GM21381 (cell line): ENCODE measurements around the gene OXER1.
"Not testable (repeated sequence)": the region's sequence is repeated elsewhere in the genome, so short reads cannot be mapped to it uniquely, and the experiment has no call there.

Experiments
- ATAC-seq: cut with Tn5 transposase; IDR thresholded peaks from one replicate; pipeline ENCODE4 v1.9.1; 2021; ENCODE audit warnings: mild to moderate bottlenecking, moderate library complexity; ENCODE audit not compliant: unreplicated experiment

The OXER1 gene

DNA sequence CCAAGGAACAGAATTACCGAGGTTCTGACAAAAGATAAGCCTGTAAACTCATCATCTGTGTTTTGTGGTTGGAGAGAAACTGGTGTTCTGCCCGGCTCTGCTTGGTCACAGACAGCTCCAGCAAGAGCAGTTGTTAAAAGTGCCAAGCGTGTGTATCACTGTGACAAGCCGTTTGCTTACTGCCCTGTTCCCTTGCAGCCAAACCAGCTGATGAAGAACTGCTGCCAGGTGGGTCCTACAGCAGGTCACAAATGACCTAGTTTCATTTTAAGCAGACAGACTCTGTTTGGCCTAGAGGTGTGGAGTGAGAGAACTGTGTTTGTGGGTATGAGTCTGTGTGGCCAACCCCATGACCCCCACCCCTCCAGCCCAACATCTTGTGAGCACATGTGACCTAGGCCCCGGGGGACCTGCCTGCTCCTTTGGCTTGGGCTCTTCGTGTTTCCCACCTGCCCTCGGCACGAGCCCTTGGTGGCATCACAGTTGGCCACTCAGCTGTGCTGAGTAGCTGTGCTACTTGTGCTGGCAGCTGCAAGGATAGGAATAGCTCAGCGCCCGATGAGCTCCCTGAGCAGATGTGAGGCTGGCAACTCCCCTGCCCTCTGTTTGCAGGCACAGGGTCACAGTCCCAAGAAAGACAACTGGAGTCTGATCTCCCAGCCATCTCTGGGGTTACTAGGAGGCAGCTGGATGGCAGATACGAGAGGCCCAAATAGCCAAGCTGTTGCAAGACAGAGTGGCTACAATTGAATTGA, 9.7 kb downstream of the OXER1 start:
- ATAC-seq, result peak; percentile 54

- no peak for ATAC-seq
Observed at GRCh38 chr2:42752816-42753813, 10.8 kb downstream of the OXER1 start.

DNA sequence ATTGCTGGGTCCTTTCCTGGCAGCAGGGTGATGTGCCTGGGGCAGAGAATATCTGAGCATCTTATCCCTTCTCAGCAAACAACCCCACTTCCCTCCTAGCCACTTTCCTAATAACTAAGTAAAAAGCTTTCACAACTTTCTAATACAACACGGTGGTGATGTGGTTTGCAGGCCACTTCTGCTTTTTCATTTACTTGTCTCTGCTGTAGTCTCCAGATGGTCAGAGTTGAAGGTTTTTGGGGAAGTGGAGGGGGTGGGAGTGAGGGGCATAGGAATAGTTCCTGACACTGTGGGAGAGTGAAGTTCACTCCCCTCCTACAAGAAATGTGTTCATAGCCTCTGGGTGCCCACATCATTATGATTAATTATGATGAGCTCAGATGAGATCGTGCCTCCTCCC, 11.6 kb downstream of the OXER1 start:
- peak; percentile 56 for ATAC-seq

DNA sequence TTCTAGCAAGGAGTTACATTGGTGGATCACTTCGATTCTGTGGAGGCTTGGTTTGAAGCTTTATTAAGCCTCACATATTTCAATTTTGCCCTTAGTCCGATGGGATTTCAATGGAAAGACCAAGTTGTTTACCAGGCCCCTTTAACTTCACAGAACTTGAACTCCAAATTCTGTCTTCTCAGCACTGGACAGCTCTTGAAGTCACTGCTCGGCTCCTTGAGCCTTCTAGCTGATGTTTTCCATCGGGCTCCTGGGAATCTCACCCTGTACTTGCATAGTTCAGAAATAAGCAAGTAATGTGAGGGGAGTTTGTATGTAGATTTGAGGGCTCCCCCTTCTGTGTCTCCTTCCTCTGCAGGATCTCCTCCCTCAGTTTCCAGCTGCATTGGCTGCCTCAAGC, 15.1 kb downstream of the OXER1 start:
- no peak for ATAC-seq

GRCh38 chr2:42747422-42747821, 16.5 kb downstream of the OXER1 start:
- no peak for ATAC-seq

DNA sequence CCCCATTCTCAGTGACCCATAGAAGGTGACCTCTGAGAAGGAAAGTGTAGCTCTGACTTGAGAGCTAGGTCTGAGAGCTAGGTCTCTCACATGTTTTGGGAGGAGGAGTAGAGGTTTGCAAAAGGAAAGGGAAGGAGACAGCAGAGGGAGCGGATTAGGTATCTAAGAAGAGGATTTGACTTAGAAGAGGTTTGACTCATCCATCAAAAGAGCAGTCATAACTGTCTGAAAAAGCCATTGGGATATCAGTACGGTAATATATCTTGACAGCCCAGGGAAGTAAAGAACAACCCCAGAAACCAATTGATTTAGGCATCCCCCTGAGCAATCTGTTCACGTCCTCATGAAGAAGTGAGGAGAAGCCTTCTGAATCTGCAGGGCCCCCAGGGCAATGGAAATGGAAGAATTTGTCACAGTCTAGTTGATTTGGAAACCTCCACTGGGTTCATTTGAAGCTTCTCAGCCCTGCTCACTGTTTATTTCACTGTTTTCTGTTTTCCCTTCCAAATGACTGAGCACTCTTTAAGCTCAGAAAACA, 19.3 kb downstream of the OXER1 start:
- ATAC-seq, result no peak

DNA sequence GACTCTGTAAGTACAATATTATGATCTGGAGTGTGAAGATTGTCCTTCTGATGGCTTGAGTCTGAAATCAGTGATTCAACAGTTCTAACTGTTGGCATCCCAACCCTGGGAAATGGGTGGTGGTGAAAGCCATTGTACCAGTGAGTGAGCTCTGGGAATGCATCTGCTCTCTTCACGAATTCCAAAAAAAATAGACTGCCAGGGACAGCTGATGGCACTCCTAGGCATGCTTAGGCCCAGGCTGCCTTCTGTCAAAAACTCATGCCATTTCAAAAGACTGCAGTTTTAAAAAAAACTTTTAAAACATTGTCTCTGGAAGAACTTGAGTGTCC, 20.3 kb downstream of the OXER1 start:
- no peak for ATAC-seq

- no peak for ATAC-seq
Observed at GRCh38 chr2:42742740-42743658, 20.9 kb downstream of the OXER1 start.

DNA sequence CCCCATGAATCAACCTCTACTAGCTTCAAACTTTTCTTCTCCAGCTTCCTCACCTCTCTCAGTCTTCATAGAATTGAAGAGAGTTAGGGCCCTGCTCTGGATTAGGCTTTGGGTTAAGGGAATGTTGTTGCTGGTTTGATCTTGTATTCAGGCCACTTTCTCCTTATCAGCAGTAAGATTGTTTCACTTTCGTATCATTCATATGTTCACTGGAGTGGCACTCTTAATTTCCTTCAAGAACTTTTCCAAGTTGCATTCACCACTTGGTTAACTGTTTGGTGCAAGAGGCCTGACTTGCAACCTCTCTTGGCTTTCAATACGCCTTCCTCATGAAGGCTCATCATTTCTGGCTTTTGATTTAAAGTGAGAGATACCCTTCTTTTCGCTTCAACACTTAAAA, 22.8 kb downstream of the OXER1 start:
- no peak for ATAC-seq

- ATAC-seq, result no peak
Observed at GRCh38 chr2:42736598-42737322, 27.2 kb downstream of the OXER1 start.

DNA sequence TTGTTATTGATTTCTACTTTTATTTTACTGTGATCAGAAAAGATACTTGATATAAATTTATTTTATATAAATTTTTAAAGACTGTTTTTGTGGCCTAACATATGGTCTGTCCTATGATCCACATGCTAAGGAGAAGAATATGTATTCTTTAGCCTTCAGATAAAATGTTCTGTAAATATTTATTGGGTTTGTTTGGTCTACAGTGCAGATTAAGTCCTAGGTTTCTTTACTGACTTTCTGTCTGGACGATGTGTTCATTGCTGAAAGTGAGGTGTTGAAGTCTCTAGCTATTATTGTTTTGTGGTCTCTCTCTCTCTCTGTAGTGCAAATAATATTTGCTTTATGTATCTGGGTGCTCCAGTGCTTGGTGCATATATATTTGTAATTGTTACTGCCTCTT, 30.1 kb downstream of the OXER1 start:
- no peak for ATAC-seq

GRCh38 chr2:42731316-42731715, 32.6 kb downstream of the OXER1 start:
- not testable (repeated sequence) for ATAC-seq

GRCh38 chr2:42726680-42727079, 37.3 kb downstream of the OXER1 start:
- ATAC-seq, result no peak

GRCh38 chr2:42725657-42726056, 38.3 kb downstream of the OXER1 start:
- ATAC-seq, result no peak

DNA sequence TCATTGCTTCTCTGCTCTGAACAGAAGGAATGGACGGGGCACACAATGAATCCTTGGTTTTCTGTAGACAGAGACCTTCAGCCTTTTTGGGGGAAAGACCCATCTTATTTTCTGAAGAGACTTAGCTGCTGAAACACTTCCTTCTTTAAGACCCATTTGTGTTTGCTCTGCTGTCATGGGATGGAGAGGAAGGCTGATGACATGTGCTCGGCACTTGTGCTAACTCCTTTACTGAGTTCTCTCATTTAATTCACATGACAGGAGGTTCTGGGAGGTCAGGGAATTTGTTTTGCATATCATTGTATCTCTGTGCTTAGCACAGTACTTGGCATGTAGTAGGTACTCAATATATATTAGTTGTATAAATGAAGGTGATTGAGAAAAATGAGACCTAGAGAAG, 39.0 kb downstream of the OXER1 start:
- no peak for ATAC-seq

DNA sequence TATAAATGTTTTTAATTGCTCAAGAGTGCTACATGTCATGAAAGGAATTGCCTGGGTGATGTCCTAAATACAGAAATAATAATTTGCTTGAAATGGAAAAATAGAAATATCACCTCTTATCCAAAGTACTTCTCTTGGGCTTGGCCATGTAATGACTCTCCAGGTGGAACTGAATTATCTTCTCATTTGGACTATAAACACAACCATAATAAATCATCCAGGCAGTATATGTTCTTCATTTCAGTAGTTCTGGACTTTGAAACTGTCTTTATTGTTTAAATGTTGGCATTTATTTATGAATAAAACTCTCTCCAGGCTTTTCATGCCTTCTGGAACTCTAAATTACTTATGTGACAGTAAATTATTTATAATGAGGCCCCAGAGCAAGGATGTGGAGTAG, 40.5 kb downstream of the OXER1 start:
- no peak for ATAC-seq

GRCh38 chr2:42722320-42723190, 41.4 kb downstream of the OXER1 start:
- ATAC-seq, result peak; percentile 97

- ATAC-seq, result no peak
Observed at GRCh38 chr2:42721898-42722297, 42.0 kb downstream of the OXER1 start.

DNA sequence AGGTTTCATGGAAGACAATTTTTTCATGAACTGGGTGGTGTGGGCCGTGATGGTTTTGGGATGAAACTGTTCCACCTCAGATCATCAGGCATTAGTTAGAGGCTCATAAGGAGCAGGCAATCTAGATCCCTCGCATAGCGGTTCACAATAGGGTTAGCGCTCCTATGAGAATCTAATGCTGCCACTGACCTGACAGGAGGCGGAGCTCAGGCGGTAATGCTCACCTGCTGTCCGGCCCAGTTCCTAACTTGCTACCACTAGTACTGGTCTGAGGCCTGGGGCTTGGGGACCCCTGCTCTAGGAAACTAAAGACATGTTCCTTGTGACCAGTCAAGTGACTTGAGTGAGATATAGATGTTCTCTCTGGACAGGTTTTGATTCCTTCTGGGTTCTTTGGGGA, 49.2 kb downstream of the OXER1 start:
- ATAC-seq, result no peak
